ENCODE data around the gene ARHGEF1.

GRCh38 chr19:41911889-41912731 is 29.1 kb downstream of the ARHGEF1 start:
- no peak for TF ChIP-seq CTCF (IDR thresholded peaks at IDR 0.05)
- no peak for TF ChIP-seq POLR2A (IDR thresholded peaks at IDR 0.05)
- TF ChIP-seq EP300 (IDR thresholded peaks at IDR 0.05): no peak
- no peak for TF ChIP-seq POLR2AphosphoS5 (IDR thresholded peaks at IDR 0.05)
